Measurements from ENCODE around the gene PLCD3. TPM values are rescaled to one million over a fixed set of nuclear protein-coding genes. Genes with fewer than 3 reads are reported as not detected.
A peak's percentile ranks its signal among the peaks of the same experiment; 100 is the strongest.

Gene PLCD3
- total RNA-seq, 4 donors from 2014 or later = 16.3 to 105 (median 20.5) TPM

- H3K27me3 ChIP-seq = no peaks in the 10 kb centered on the region
- peaks cover 0 to 8% (median 0%) of the 10 kb centered on the region in 3 donors for H3K36me3 ChIP-seq
- peak overlapping the region; percentile 27 to 61 (median 44) for H3K4me3 ChIP-seq
- no peaks in the 10 kb centered on the region for H3K9me3 ChIP-seq
- peaks cover 35 to 66% (median 48%) of the 10 kb centered on the region in 3 donors for H3K4me1 ChIP-seq
- DNase-seq = no peak
- intact Hi-C loops (cut with DNase I) = no loop called here
- TF ChIP-seq POLR2A (IDR thresholded peaks at IDR 0.05) (no peak), CTCF (IDR thresholded peaks at IDR 0.05) (no peak)
- H3K27ac ChIP-seq = peak overlapping the region; percentile 95 to 96 (median 96)
- 23 to 40% methylated on average over 2 to 18 of the region's 20 CpGs for WGBS, 2 donors
Observed at GRCh38 chr17:45171338-45172231, 39.3 kb upstream of the PLCD3 start.

GRCh38 chr17:45170931-45171337 lies 38.6 kb upstream of the PLCD3 start:
- WGBS, 2 donors = 0 to 34% methylated on average over 3 of the region's 5 CpGs
- peak overlapping the region; percentile 27 to 61 (median 44) for H3K4me3 ChIP-seq

GRCh38 chr17:45170280-45170930 lies 38.1 kb upstream of the PLCD3 start:
- H3K4me3 ChIP-seq = peak overlapping the region in 1 of 4 donors; percentile 61
- WGBS, 2 donors = 87 to 97% methylated on average over 4 of the region's 12 CpGs
- no peaks in the 10 kb centered on the region for H3K27me3 ChIP-seq
- peaks cover 0 to 8% (median 0%) of the 10 kb centered on the region in 3 donors for H3K36me3 ChIP-seq
- H3K27ac ChIP-seq = peak overlapping the region; percentile 95 to 96 (median 96)
- peaks cover 35 to 54% (median 39%) of the 10 kb centered on the region in 3 donors for H3K4me1 ChIP-seq
- no peaks in the 10 kb centered on the region for H3K9me3 ChIP-seq
- intact Hi-C loops (cut with DNase I) = no loop called here
- TF ChIP-seq POLR2A (IDR thresholded peaks at IDR 0.05) (no peak), CTCF (IDR thresholded peaks at IDR 0.05) (no peak)
- no peak for DNase-seq

More at GRCh38 chr17:45170931-45171337, 38.6 kb upstream of the PLCD3 start:
- Histone ChIP-seq H3K27ac (peak overlapping the region; percentile 95 to 96 (median 96)), H3K4me1 (peaks cover 35 to 59% (median 42%) of the 10 kb centered on the region in 3 donors), H3K36me3 (peaks cover 0 to 8% (median 0%) of the 10 kb centered on the region in 3 donors), H3K27me3 (no peaks in the 10 kb centered on the region), H3K9me3 (no peaks in the 10 kb centered on the region)
- intact Hi-C loops (cut with DNase I) = no loop called here
- TF ChIP-seq POLR2A (IDR thresholded peaks at IDR 0.05) (peak in 2 of 4 donors; percentile 26 to 34), CTCF (IDR thresholded peaks at IDR 0.05) (no peak)
- no peak for DNase-seq

- Histone ChIP-seq H3K4me1 (peaks cover 35 to 50% (median 39%) of the 10 kb centered on the region in 3 donors), H3K27ac (peak overlapping the region; percentile 95 to 96 (median 96)), H3K4me3 (no peak overlapping the region), H3K9me3 (no peaks in the 10 kb centered on the region), H3K36me3 (peaks cover 0 to 8% (median 0%) of the 10 kb centered on the region in 3 donors), H3K27me3 (no peaks in the 10 kb centered on the region)
- TF ChIP-seq CTCF (IDR thresholded peaks at IDR 0.05) = no peak
- intact Hi-C loops (cut with DNase I) = no loop called here
- DNase-seq = no peak
- WGBS, 2 donors = 97% methylated on average over 23 to 25 of the region's 43 CpGs
Observed at GRCh38 chr17:45168991-45169752, 36.9 kb upstream of the PLCD3 start.
